ENCODE measurements around the gene DENND4B.
"Not testable (repeated sequence)": the region's sequence is repeated elsewhere in the genome, so short reads cannot be mapped to it uniquely, and the experiment has no call there.

The DENND4B gene

GRCh38 chr1:153922972-153923925, 23.3 kb downstream of the DENND4B start, which contains the start of gene GATAD2B:
Gene GATAD2B (minus strand): TSS chr1:153922972. CDS start chr1:153828347, 94,625 bp downstream.
- peak; percentile 100 for DNase-seq

DNA sequence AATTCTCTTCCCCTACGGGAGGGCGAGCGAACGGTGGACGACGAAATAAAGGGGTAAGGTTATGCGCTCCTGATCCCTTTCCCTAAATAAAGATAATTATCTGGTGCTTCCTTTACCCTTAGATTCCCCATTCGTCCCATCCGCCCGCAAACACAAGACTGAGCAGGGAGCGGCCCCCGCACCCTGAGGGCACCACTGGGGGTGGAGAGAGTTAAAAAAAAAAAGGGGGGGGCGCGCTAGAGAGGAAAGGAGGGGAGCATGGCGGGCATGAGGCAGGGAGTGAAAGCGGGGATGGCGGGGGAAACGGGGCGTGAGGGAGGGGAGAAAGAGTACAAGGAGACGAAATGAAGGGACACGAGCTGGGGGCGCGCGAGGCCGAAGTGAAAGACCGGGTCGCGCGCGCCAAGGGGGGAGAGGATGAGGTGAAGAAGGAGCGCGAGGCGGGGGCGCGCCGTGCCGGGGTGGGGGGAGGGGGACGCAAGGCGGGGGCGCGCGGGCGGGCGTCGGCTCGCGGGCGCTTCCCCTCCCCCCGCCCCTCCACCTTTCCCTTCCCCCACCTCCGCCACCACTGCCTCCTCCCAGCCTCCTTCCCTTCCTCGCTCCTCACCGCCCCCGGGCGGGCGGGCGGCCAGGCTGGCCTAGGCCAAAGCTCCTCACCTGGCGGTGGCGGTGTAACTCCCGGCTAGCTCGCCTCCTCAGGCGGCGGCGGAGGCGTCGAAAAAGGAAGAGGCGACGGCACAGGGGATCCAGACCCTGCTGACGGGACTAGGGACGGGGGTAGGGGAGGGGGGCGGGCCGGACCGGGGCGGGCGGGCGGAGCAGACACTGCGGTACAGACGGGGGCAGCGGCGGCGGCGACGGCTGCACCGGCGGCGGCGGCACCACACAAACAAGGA, 24.2 kb downstream of the DENND4B start:
- DNase-seq, result no peak

- no peak for DNase-seq
These were observed 24.8 kb downstream of the DENND4B start for GRCh38 chr1:153921803-153922075.

- no peak for DNase-seq
These were observed 25.3 kb downstream of the DENND4B start for GRCh38 chr1:153921080-153921802.

GRCh38 chr1:153919876-153920852, 26.4 kb downstream of the DENND4B start:
- DNase-seq, result peak; percentile 59

DNA sequence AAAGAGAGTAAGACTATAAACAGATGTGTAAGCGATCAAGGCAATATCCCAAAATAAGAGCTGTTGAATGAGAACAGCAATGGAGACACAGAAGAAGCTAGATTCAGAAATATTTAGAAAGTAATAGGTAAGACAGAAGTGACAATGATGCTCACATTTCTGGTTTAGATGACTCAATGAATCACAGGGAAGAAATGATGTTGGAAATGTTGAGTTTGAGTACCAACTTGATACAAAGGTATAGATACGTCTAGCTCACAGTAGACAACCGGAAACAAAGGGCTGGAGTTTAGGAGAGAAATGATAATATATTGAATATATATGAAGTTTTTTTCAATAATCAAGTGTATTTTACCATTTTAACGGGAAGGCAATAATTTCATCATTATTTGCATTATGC, 30.2 kb downstream of the DENND4B start:
- DNase-seq, result no peak

DNA sequence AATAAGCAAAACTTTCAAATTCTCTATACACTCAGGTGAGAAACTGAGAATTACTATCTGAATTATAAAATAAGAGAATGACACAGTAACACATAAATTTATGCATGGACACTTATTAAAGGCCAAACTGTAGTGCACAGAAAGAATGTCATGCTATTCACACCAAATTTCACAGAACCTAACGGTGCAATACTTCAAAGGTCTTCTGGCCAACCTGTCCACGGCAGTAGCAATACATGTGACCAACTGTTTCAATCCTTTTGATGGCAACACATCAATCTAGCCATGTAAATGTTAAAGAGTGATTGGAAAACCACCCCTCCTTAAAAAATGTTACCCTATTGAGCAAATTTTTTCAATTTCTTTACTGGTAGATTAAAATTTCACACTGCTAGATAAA, 34.2 kb downstream of the DENND4B start:
- no peak for DNase-seq

- not testable (repeated sequence) for DNase-seq
These were observed 36.0 kb downstream of the DENND4B start for GRCh38 chr1:153910560-153910959.

DNA sequence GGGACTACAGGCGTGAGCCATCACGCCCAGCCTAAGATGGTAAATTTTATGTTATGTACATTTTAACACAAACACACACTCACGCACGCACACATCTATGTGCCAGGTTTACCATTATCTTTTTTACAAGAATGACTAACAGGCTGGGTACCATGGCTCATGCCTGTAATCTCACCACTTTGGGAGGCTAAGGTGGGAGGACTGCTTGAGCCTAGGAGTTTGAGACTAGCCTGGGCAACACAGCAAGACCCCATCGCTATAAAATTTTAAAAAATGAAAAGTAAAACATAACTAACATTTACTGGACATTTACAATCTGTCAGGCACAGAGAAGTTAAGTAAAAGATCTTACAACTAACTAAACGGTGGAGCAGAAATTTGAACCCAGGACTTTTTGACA, 38.4 kb downstream of the DENND4B start:
- DNase-seq, result no peak

- DNase-seq, result no peak
These were observed 39.4 kb downstream of the DENND4B start for GRCh38 chr1:153907134-153907533.

DNA sequence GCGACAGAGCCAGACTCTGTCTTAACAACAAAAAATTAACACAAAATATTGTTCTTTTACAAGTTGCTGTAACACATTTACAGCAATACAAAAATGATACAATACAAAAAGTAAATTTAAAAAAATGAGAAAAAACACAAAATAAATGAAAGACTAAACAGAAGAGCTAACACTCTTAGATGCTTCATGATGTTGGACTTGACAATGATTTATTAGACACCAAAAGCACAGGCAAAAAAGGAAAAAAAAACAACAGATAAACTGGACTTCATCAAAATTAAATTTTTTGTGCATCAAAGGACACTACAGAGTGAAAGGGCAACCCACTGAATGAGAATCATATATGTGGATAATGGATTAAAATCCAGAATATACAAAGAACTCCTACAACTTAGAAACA, 40.1 kb downstream of the DENND4B start:
- no peak for DNase-seq

DNA sequence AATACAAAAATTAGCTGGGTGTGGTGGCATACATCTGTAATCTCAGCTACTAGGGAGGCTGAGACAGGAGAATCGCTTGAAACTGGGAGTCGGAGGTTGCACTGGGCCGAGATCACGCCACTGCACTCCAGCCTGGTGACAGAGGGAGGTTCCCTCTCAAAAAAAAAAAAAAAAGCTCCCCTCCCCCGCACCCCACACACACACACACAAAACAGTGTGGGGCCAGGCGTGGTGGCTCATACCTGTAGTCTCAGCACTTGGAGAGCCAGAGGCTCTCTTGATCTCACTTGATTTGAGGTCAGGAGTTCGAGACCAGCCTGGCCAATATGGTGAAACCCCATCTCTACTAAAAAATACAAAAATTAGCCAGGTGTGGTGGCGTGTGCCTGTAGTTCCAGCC, 40.6 kb downstream of the DENND4B start:
- not testable (repeated sequence) for DNase-seq

DNA sequence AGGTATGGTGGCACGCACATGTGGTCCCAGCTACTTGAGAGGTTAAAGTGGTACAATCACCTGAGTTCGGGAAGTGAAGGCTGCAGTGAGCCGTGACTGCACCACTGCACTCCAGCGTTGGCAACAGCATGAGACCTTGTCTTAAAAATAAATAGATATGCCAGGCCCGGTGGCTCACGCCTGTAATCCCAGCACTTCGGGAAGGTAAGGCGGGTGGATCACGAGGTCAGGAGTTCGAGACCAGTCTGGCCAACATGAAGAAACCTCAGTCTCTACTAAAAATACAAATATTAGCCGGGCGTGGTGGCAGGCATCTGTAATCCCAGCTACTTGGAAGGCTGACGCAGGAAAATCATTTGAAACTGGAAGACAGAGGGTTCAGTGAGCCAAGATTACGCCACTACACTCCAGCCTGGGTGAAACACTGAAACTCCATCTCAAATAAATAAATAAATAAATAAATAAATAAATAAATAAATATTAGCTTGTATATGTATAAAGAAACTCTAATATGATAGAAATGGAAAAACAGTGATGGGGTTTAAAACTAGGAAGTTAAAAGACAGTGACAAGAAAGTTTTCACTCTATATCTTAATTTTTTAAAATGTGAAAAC, 42.6 kb downstream of the DENND4B start:
- DNase-seq, result no peak

DNA sequence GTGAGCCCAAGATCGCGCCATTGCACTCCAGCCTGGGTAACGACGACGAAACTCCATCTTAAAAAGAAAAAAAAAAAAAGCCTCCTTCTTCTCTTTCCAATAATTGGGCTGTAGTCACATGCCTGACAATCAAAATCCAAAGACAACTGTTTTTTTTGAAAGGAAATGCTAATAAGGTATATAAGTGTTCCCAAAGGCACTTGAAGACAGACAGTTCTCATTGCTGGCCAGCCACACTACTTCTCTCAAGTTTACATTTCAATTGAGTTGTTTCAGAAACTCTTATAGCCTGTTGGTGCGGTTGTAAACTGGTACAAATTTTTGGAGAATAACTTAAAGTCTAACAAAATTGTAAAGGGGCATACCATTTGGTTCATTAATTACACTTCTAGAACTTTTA, 47.0 kb downstream of the DENND4B start:
- no peak for DNase-seq

DNA sequence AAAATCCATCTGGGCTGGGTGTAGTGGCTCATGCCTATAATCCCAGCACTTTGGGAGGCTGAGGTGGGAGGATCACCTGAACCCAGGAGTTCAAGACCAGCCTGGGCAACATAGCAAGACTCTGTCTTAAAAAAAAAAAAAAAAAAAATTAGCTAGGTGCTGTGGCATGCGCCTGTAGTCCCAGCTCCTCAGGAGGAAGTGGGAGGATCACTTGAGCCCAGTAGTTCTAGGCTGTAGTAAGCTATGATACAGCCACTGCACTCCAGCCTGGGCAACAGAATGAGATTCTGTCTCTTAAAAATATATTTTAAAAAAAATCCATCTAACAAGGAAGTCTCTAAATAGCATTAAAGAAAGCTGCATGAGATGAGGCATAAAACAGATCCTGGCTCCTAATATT, 50.7 kb downstream of the DENND4B start:
- not testable (repeated sequence) for DNase-seq

- DNase-seq, result not testable (repeated sequence)
These were observed 55.5 kb downstream of the DENND4B start for GRCh38 chr1:153891042-153891441.

DNA sequence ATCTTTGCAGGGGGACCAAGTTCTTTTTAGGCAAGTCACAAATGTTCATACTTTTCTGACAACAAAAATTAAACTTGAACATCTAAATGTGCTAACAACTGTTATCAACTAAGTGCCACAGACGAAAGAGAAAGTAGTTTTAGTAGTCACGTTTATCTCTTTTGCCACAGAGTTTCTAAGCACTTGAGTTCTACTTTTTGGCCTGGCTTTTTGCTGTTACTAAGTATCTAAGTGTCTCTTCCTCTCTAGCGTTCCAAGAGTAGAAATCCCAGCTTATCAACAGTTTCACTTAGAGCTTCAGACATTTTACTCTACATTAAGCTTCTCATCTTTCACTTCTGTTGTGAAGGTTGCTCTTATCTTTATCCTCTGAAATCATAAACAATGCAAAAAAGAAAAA, 58.0 kb downstream of the DENND4B start:
- DNase-seq, result peak; percentile 14

GRCh38 chr1:153886127-153886526, 60.4 kb downstream of the DENND4B start:
- DNase-seq, result no peak

DNA sequence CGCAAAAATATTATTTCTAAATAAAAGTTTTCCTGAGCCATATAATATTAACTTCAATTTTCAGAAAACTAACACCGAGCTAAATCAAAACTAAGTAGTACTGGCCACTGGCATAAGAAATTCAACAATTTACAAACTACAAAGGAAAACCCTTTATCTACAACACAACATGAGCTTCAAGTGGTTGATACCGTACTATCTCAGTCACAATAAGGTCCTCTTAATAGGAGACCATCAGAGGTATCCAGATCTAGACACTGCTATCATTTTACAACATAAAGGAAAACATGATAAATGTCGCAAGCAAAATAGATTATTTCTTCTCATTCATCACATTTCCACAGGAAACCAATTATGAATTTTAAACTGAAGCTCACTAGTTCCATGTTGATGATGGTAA, 63.3 kb downstream of the DENND4B start:
- DNase-seq, result no peak

- no peak for DNase-seq
These were observed 64.1 kb downstream of the DENND4B start for GRCh38 chr1:153882296-153882912.

DNA sequence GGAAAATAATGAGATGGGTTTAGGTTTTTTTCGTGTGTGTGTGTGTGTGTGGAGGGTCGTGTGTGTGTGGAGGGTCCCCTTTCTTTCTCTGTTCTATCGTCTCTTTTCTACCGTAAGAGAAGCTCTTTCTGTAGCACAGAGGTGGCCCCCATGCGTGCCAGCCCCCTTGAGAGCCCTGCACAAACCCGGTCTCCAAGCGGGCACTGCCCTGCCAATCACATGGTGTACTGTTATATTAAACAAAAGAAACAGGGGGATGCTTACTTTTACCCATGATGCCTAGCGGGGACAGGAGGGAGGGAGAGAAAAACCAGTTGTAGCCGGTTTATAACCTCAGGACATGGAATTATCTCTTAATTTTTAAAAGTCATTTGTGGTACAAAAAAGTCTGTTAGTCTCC, 64.8 kb downstream of the DENND4B start:
- no peak for DNase-seq

All from CD4-positive, alpha-beta T cell treated with Interleukin-10 for 1 hour (primary cell).